ENCODE measurements around the gene TRRAP.

GRCh38 chr7:98943336-98943735 is 65.0 kb downstream of the TRRAP start:
- no peak for TF ChIP-seq CTCF (IDR thresholded peaks at IDR 0.05)
- TF ChIP-seq POLR2A (IDR thresholded peaks at IDR 0.05), result no peak

All from esophagus squamous epithelium (tissue), 4 donors.